HG02981 (cell line): ENCODE results near the gene TIGD7.

ENCODE experiments used
- ATAC-seq: cut with Tn5 transposase; IDR thresholded peaks from one replicate; pipeline ENCODE4 v1.9.1; 2021; ENCODE audit warnings: mild to moderate bottlenecking, moderate library complexity; ENCODE audit not compliant: unreplicated experiment

The TIGD7 gene, protein sequence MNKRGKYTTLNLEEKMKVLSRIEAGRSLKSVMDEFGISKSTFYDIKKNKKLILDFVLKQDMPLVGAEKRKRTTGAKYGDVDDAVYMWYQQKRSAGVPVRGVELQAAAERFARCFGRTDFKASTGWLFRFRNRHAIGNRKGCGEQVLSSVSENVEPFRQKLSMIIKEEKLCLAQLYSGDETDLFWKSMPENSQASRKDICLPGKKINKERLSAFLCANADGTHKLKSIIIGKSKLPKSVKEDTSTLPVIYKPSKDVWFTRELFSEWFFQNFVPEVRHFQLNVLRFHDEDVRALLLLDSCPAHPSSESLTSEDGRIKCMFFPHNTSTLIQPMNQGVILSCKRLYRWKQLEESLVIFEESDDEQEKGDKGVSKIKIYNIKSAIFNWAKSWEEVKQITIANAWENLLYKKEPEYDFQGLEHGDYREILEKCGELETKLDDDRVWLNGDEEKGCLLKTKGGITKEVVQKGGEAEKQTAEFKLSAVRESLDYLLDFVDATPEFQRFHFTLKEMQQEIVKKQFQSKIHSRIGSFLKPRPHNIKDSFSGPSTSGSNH

DNA sequence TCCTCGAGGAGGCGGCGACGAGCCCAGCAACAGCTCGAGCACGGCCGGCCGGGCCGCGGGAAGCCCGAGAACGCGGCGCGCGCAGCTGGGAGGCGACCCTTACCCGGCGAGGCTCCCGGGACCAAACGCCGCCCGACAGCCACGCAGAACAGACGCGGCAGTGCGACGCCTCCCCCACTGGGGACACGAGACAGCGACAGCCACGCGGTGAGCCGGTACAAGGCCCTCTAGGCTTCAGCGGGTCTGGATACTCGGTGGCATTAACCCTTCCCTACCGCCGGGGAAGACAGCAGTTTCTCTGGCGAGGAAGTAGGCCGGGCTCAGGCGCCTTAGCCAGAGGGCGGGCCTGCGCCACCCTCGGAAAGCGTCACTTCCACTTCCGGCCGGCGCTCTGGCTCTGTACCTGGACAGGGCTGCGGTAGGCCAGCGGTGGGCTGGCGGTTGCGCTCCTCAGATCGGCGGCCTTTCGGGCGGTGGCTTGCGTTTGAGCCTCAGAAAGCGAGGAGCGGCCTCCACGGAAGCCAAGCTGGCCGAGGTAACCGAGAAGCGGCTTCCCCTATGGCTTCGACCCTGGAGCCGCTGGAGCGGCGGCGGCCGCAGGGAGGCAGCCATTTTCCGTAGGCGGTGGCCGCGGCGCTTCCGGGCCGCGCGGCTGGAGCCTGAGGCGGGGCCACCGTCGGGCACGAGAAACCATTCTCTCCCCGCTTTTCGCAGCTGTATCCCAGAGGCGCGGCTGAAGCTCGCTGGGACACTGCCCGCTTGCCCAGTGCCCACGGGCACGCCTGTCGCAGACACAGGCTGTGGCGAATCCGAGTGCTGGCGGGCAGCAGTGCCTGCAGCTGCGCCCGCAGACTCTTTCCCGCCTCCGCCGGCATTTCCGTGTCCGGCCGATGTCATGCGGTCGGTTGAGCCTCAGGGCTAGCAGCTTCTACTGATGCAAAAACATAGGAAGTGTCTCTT, at the start of gene TIGD7, which contains the start of gene ZNF75A:
TSS of gene TIGD7 (minus strand) at position 322 of the 960 bp plus-strand sequence. CDS start 4,816 bp downstream, outside the sequence.
TSS of gene ZNF75A (plus strand) at position 389 of the 960 bp plus-strand sequence. CDS start 2,932 bp downstream, outside the sequence.
- peak; percentile 84 for ATAC-seq

DNA sequence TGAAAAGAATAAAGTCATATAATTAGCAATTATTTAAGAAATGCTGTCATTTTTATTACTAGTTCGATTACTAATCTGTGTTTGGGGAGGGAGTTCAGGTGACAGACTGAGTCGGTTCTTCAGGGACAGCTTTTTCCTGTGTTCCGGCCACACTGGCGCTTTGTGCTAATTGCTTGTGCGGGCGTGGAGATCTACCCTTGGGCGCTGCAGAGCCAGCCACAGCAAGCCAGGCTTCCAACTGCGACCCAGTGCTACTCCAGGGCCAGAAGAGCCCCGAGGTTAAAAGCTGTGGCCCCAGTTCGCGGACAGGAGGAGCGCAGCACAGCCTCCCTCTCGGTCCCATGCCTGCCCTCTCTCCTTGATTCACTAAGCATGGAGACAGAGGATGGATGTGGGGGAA, 43.9 kb upstream of the TIGD7 start:
- ATAC-seq, result no peak

DNA sequence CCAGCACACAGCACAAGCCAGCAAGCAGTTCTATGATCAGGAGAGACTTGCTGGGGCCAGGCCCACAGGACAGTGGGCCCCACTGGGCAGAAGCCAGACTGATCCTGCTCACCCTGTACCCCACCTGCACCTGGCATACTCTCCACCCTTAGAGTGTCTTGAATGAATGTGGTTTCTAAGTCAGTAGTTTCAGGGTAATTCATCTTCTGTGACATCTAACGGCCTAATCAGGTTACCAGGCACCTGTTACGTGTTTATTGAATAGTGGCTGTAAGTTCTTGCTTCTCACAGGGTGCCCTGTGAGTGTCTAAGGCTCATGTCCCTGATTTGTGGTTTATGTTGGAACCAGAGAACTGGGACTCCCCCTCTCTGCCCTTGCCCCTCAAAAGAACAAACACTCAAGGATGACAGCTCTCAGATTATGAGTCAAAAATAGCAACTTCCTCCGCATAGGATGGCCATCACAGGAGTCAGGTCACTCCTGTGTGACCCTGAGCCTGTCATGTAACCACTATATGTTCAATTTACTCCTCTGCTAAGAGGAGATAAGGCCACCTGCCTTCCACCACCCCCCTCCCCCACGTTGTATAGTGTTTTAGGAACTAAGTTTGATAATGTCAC, 43.4 kb upstream of the TIGD7 start:
- no peak for ATAC-seq

DNA sequence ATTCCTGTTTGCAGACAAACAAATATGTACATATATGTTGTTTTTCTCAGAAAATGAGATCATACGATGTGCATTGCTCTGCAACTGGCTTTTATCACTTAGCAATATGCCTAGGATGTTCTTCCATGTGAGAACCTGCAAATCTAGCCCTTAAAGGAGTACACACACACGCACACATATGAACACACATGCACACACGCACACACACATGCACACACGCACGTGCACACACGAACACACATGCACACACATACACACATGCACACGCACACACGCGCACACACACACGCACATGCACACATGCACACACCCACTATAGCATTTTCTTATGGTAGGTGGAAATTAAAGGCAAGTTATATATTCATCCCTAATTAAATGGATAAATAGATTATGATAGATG, 42.4 kb upstream of the TIGD7 start:
- no peak for ATAC-seq

DNA sequence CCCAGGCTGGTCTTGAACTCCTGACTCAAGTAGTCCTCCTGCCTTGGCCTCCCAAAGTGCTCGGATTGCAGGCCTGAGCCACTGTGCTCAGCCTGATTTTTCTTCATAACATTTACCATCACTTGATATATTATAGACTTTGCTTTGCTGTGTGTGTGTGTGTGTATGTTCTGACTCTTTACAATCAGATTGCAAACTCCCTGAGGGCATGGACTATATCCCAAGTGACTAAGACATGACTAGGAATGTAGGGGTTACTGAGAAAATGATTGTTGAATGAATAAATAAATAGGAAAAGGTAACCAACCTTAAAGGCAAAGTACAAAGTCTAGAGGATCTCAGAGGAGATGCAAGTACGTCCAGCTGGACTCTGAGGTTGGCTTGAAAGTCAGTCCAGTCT, 40.8 kb upstream of the TIGD7 start:
- ATAC-seq, result no peak

DNA sequence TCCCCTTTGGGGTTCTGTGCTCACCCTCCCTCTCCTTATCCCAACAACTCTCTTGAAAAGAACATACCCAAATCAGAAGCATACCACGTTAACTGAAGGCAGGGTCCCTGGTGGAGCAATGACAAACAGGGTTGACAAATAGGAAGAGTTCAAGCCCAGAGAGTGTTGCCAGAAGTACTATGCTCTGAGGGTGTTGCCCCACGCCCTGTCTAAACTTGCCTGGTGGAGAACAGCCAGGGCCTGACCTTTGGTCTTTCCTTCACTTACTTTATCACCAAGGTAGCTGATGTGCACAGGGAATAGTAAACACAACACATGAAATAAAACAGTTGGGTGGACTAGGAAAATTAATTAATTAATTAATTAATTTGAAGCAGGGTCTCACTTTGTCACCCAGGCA, 23.4 kb upstream of the TIGD7 start:
- ATAC-seq, result no peak

DNA sequence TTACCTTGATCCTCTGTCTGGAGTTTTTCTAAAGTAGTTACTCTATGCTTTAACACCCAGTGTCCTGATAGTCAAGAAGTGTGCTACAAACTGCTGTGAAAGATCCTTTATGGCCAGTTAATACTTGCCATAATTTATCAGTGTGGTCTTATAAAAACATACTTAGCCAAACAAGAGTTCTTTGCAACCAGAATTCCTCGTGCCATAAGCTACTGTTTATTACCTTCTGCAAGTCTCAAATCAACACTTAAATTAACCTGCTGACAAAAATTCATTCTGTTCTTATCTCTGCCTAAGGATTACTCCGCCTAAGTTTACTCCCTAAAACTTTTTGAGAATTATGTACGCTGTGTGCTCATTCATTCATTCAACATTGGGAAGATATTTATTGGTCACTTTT, 22.9 kb upstream of the TIGD7 start:
- no peak for ATAC-seq

DNA sequence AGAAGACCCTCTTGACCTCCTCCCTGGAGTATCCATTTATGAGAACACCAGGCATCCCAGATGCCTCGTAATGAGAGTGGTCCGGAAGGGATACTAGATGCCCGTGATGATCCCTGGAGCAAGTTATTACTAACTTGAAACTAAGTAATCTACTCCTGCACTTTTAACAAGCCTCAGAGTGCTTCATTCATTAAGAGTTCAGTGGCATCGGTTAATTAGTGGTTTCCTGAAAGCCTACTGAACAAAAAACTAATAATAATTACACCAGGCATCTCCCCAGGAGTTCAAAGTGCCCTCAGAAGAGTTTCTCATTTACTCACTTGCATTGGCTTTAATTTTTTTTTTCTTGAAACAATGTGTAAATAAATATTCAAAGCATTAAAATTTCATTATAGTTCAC, 22.3 kb upstream of the TIGD7 start:
- no peak for ATAC-seq

DNA sequence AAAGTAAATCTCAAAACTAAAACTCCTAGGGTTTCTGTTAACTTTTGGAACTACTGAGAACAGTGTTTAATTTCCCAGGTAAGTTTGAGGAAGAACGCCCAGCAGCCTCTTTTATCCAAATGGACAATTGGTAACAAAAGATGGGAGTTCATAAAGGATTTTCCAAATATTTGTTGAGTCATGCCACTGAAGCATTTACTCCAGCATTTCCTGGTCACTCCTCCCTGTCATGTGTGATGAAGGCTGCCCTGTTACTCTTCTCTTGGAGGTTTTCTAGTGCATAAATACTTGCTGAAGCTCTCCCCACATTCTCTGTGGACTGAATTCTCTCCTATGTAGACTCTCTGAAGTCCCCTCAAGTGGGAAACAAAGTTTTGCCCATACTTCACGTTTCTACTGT, 16.6 kb upstream of the TIGD7 start:
- ATAC-seq, result no peak

DNA sequence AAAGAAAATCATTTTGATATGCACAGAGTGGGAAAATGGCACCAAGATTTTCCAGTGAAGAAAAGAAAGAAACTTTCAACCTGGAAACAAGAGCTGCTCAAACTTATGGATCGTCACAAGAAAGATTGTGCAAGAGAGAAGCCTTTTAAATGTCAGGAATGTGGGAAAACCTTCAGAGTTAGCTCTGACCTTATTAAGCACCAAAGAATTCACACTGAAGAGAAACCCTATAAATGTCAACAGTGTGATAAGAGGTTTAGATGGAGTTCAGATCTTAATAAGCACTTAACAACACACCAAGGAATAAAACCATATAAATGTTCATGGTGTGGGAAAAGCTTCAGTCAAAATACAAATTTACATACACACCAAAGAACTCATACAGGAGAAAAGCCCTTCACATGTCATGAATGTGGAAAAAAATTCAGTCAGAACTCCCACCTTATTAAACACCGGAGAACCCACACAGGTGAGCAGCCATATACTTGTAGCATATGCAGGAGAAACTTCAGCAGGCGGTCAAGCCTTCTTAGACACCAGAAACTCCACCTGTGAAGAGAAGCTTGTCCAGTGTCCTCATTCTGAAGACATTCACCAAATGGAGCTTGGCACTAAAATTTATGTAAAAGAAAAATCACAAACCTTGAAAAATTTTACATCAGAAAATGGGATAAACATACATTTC, 12.2 kb upstream of the TIGD7 start:
- no peak for ATAC-seq

DNA sequence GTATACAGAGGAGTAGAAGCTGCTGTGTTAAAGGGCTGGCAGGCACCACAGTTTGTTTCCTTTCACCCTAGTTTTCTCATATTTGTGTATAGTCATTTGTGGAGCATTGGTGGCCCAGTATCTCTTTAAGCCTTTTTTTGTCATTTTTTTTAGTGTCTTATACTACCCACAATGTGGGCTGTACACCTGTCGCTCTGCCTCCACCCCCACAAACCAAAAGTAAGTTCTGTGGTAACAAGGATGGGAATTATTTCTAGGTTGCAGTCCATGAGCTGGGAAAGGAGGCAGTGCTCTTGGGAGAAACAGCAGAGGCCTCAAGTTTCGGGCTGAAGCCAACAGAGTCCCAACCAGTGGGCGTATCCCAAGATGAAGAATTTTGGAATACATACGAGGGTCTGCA, 6.3 kb upstream of the TIGD7 start:
- no peak for ATAC-seq

DNA sequence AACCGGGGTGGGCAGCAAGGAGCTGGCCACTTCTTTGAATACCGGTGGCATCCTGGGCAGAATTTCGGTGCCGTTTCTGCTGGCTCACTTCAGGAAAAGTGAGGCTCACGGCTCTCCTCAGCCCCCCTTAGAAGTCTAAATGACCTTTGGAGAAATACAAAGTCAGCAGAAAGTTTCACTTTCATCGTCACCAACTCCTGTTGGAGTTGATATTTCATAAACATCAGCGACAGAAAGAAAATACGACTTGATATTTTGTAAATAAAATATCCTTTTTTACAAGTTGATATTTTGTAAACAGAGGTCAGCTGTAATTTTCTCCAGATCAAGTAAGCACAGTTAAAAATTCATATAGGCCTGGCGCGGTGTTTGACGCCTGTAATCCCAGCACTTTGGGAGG, 848 bp upstream of the TIGD7 start:
- no peak for ATAC-seq

DNA sequence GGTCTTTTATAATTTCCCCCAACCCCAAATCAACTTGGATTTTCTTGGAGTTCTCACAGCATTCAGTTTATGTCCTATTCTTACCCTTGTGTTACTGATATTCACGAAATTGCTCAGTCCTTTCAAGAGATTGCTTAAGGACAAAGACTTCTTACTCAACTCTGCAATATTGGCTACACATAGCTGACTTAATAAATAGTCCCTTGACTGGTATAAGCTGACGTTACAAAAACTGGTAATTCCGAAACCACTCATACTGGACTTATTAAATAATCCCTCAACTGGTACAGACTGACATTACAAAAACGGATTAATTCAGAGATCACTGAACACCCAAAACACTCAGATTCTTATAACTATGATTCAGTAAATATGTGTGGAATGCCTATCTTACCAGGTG, 860 bp downstream of the TIGD7 start:
- ATAC-seq, result no peak

DNA sequence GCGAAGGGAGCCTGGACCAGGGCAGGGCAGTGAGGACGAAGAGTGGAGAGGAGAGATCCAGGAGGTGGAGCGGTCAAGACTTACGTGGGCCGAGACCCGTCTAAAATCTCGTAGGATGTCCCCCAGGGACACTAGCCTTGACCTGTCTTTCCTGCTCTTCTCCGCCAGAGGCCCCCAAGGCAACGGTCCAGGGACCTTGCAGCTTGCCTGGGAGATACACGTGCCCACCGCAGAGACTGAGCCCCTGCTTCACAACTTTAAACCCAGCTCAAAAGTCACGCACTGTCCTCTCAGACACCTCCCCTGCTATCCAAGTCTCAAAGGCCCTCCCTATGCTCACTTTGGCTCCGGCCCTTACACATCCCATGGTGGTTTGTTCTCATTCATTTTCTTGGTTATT, 9.4 kb downstream of the TIGD7 start:
- no peak for ATAC-seq

DNA sequence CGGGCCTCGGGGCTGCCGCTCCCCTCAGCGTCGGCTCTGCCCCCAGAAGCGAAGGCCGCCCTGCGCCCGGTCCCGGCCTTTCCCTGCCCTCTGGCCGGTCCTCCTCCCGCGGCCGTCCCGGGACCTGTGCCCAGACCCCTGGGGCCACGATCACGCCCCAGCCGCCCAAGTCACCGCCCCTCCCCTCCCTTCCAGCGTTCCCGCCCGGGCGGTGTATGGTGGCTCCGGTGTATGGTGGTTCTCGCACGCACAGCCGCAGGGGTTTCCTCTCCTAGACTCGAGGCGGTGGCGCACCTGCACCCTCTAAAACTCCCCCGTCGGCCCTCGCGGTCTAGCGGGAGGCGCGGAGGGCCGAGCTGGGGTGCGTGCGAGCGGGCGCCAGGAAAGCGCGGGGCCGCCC, 10.0 kb downstream of the TIGD7 start:
- ATAC-seq, result no peak

DNA sequence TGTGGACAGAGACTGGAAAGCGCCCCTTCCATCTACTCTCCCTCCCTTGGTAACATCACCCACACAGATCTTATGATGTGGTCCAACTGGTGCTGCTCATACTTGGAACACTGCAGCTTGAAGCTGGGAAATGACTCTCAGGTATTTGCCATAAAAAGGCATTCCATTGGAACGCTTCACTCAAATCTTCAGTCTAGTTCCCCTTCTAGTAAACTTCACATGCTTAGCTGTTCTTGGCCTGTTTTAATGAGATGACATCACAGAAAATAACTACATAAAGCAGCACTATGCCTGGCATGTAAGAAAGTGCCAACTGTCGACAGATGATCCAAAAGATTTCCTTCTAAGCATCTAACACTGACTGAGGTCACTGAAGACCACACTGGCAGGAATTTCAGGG, 12.6 kb downstream of the TIGD7 start:
- ATAC-seq, result no peak

DNA sequence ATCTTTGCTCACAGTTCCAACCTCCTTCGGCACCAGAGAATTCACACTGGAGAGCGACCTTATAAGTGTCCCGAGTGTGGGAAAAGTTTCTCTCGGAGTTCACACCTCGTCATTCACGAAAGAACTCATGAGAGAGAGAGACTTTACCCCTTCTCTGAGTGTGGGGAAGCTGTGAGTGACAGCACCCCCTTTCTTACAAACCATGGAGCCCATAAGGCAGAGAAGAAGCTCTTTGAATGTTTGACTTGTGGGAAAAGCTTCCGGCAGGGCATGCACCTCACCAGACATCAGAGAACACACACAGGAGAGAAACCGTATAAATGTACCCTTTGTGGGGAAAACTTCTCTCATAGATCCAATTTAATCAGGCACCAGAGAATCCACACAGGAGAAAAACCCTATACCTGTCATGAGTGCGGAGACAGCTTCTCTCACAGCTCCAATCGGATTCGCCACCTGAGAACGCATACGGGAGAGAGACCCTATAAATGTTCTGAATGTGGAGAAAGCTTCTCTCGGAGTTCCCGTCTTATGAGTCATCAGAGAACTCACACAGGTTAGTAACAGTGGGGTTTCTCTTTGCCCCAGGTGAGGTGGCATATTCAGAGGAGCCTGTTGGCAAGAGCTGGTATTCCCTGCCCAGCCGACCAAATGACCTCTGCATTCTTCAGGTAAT, 15.1 kb downstream of the TIGD7 start:
- ATAC-seq, result no peak

DNA sequence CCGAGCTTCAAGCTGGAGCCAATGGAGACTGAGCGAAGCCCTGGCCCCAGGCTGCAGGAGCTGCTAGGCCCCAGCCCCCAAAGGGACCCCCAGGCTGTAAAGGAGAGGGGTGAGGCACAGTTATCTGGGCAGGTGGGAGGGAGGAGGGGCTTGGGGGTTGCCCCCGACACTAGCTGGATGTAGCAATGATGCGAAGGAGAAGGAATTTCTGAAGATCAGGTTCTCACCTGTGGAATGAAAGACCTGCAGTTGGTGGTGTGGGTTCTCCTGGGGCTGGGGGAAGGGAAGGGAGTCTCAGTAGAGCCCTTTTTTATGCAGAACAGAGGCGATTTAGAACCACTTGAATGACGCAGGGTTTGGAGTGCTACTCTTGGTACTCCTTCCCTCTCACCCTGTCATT, 20.1 kb downstream of the TIGD7 start:
- no peak for ATAC-seq

DNA sequence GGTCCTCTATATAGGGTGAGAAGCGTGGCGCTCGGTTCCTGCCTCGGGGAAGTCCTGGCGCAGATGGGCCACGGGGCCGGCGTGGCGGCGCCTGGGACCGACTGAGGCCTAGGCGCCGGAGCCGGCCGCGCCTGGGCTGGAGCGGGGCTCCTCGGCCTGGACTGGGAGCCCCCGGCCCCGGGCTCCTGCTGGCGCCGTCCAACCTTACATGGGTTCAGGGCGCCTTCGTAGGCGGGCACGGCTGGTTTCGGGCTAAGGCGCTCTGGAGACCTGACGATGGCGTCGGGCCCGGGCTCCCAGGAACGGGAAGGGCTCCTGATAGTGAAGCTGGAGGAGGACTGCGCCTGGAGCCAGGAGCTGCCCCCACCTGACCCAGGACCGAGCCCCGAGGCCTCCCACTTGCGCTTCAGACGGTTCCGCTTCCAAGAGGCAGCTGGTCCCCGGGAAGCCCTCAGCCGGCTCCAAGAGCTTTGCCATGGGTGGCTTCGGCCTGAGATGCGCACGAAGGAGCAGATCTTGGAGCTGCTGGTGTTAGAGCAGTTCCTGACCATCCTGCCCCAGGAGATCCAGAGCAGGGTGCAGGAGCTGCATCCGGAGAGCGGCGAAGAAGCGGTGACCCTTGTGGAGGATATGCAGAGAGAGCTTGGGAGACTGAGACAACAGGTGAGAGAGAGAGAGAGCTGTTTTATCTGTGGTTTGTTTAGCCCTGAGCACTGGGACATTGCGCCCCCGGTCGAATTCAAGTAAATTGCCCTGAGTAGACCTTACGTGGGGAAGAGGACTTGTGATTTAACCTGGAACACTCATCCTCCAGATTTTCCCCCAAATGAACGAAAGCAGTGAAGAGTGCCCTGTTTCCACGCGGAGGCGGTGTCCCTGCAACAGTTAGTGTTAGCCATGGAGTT, 21.4 kb downstream of the TIGD7 start:
- no peak for ATAC-seq
